HG03457 (cell line): Measurements from ENCODE around the gene KLHDC10.
"Not testable (repeated sequence)": the region's sequence is repeated elsewhere in the genome, so short reads cannot be mapped to it uniquely, and the experiment has no call there.

ENCODE experiments used
- ATAC-seq: cut with Tn5 transposase; IDR thresholded peaks from one replicate; pipeline ENCODE4 v1.9.1; 2021; ENCODE audit warnings: moderate number of reproducible peaks; ENCODE audit not compliant: unreplicated experiment

KLHDC10 gene

DNA sequence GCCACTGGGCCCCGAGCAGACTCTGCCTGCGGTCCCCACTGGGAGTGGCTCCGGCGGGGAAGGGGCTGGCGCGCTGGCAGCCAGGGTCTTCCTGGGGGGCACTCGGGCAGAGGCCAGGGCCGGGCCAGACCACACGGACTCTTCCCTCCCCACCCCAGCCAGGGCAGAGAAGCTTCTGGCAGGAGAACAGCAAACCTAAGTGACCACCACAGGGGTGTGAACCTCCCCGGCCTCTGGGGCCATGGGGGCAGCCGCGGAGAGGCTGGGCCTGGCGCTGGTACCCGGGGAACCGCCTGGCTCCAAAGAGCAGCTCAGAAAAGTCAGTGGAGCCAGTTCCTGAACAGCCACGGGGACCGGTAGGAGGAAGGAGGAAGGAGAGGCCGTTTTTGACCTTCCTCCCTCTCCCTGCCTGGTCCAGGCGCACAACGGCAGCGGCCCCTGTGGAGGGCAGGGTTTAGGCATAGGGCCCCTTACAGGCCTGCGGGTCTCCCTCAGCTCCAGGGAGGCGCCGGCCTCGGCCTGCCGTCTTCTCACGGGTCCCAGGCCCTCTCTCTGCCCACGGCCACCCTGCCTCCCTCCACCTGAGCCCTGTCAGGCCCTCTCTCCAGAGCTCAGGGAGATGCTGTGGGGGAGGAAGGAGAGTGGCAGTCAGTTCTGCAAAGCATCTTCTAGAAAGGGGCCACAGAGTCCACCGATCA lies 83.0 kb downstream of the KLHDC10 start:
- ATAC-seq, result no peak

DNA sequence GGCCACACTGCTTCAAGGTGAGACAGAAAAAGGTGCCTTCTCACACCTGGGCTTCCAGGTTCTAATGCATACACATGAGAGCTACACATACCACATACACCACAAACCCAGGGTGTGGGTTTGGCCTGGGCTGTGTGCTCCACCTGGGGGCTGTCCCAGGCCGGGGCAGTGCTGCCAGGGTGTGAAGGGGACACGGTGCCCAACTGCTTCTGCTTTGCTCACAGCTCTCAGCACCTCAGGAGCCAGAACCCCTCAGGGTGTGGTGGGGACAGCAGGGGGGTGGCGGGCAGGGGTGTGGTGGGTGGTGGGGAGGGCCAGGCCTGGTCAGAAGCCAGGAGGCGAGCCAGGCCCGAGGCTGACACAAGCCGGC lies 83.8 kb downstream of the KLHDC10 start:
- ATAC-seq, result no peak

DNA sequence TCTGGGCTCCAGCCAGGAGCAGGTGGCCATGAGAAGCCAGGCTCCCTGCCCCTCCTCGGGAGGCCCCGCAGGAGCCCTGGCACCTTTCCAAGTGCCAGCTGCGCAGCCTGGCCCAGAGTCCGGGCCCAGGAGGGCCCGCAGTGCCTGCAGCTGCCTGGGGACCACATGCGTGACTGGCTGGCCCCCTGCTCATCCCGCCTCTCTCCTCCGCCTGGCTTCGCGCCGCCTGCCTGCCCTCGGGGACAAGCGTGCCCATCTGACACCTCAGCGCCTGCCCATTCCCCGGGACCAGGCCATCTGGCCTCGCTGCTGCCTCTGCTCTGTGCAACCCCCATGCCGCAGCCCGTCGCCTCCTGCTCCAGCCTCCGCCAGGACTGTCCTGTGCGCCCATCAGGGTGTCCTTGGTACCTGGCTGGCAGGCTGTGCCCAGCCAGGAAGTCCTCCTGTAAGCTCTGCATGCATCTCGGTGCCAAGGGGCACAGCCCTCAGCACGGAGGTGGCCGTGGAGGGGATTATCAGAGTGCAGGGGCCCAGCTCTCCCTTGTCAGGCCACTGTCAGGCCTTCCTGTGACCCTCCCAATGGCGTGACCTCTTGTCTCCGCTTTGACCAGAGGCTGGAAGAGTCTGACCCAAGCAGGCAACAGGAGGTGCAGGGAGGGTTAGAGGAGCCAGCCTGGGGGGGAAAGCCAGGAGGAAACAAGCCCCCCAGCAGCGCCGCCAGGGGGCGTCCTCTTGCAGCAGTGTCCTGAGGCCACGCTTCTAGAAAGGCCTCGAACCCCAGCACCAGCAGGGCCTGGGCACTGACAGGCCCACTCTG lies 84.4 kb downstream of the KLHDC10 start:
- ATAC-seq, result no peak

DNA sequence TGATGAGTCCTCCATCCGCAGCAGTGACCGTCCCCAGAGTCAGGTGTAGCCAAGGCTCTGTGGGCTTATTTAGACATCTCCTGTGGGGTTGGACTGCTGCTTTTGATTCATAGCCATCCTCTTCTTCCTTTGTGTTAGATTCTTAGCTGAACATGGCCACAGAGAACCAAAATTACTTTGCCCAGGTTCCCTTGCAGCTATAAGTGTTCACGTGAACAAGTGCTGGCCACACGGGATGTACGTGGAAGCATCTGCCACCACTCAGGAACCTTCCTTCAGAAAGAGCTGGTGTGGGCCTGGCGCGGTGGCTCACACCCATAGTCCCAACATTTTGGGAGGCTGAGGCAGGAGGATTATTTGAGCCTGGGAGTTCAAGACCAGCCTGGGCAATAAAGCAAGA lies 85.8 kb downstream of the KLHDC10 start:
- no peak for ATAC-seq

DNA sequence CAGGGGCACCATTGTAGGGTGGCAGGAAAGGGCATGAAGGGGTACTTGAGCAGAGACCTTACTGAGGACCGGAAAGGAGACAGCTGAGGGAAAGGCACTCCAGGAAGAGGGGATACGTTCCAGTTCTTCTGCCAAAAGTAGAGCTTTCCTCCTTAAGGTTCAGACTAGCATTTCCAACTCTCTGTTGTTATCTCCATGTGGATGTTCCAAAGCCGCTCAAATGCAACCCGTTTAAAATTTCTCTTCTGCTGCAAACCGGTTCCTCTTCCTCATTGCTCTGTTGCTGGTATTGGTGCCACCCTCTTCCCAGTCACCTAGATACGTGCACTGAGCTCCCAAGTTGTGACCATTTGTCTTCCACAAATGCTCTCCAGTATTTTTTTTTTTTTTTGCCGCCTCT lies 87.4 kb downstream of the KLHDC10 start:
- no peak for ATAC-seq

DNA sequence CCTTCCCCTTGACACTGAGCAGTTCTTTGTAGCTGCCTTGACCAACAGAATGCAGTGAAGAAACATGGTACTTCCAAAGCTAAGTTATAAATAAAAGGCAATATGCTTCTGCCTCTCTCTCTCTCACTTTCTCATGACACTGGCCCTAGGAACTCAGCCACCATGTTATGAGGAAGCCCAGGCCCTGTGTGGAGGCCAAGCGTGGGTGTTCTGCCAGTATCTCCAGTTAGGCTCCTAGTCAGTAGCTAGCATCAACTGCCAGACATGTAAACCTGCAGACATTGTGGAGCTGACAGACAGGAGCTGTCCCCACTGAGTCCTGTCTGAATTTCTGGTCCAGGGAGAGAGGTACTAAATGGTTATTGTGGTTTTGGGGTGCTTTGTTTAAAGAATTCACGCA lies 89.7 kb downstream of the KLHDC10 start:
- no peak for ATAC-seq

DNA sequence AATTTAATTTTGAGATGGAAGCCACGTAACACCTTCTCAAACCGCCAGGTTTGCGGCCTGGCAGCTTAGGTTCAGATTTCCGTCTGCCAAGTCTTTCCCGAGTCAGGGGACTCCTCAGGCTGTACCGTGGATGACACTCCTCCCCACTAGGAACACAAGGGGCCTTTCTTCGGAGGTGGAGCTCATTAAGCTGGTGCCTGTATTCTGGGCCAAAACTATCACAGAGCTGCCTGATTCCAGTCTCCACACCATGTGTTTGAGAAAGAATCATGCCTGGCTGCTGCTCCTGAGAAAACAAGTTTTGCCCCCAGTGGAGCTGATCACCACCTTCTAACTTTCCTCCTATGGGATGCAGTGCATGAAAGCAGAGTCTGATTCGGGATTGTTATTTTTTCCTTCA lies 90.1 kb downstream of the KLHDC10 start:
- ATAC-seq, result no peak

DNA sequence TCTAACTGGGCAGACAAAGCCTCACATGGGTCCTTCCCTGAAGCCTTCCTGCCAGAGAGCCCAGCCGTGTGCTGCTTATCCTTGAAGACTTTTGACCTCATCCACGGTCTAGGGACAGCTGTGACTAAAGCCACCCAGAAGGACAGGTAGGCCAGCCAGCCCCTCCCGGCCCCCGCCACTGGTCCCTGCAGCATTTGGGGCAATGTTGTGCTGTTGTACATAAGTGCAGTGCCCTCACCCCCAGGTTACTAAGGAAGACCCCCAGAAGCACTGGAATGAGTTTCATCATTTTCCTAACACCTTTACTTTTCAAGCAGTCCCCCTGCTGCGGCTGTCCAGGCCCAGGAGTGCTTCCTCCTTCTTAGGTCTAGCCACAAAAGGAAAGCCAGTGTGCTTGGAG lies 91.9 kb downstream of the KLHDC10 start:
- no peak for ATAC-seq

DNA sequence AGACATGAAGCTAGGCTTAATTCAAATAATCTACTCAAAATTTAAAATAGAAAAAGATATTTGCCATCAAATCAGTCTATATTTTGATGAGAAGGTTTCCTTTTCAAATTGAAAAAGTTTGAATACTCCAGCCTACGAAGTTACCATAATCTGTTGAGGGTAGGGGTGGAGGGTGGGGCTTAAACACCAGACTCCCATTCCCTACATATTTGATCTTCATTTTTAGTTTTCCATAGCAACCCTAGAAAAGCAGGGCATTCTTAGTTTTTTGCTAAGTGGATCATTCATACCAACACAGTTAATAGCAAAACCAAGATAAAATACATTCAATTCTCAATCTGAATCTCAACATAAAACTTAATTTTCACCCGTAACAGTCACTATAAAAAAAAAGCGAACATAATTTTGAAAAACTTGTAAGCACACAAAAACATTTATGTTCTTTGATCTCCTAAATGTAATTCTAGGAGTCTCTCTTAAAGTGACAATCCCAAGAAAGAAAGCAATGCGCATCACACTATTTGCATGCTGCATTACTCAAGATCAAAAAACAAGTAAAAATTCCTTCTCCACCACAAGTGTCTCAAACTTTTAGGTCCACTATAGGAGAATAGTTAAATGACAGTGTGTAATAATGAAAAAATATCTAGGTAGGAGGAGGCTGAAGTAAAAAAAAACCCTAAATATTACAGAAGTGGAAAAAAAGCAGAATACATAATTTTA lies 104.1 kb downstream of the KLHDC10 start:
- no peak for ATAC-seq

DNA sequence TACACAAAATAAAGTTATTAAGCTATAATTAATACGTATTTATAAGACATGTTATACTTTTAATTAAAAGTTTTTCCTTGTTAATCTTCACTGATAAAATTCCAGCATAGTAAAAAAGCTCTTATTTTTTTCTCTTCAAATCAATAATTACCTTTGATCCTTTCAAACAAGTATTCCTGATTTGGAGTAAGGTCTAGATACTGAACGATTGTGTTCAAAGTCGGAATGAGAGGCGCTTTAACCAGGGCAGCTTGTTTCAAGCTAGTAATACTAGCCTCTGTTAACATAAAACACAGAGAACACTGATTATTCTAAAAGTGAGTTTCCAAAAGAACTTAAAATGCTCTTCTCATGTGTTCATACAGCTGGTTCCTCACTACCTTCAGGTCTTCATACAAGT lies 107.9 kb downstream of the KLHDC10 start:
- no peak for ATAC-seq

DNA sequence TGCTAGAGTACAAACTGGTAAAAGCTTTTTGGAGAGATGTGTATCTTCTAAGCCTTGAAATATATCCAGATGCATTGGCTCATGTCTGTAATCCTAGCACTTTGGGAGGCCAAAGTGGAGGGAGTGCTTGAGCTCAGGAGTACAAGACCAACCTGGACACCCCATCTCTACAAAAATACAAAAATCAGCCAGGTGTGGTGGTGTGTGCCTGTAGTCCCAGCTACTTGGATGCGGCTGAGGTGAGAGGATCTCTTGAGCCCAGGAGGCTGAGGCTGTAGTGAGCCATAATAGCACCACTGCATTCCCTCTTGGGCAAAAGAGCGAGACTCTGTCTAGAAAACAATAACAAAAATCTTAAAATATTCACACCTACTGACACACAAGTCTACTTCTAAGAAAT lies 109.3 kb downstream of the KLHDC10 start:
- ATAC-seq, result no peak

DNA sequence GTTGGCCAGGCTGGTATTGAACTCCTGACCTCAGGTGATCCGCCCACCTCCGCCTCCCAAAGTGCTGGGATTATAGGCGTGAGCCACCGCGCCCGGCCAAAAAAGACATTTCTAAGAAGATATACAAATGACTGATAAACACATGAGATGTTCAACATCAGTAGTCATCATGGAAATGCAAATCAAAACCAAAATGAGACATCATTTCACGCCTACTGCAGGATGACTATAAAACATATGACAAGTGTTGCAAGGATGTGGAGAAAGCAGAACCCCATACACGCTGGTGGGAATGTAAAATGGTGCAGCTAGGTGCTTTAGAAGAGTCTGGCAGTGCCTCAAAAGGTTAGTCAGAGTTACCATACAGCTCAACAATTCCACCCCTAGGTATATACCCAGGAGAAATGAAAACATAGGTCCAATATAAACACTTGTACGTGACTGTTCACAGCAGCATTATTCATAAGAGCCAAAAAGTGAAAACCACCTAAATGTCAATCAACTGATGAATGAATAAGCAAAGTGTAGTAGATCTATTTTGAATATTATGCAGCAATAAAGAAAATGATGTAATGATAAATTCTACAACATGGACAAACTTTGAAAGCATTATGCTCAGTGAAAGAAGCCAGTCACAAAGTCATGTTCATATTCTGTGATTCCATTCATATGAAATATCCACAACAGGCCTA lies 110.4 kb downstream of the KLHDC10 start:
- ATAC-seq, result no peak

DNA sequence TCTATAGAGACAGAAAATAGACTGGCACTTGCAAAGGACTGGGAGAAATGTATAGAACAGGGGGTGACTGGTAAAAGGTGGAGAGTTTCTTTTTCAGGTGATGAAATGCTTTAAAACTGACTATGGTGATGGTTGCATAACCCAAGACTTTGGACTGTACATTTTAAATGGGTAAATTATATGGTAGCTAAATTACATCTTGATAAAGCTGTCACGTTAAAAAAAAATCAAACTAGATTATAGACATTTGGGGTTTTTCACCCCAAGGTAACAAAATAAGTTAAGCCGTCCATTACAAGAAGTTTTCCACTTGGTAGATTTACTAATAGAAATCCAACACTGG lies 110.9 kb downstream of the KLHDC10 start:
- no peak for ATAC-seq

DNA sequence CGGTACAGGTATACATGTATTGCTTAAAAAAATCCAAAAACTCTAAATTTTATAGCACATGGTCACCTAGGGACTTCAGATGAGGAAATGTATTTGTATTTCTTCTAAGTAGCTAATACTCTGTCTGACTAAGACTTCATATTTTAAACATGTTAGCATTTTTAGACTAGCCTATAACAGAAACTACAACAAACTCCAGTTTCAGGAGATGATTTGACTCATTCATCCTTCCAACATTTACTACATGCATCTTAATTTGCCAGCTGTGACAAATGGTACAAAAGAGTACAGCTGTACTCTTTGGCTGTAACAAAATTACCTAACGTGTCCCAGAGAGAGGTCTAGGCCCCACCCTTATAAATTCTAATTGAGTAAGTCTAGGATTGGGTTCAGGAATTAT lies 112.7 kb downstream of the KLHDC10 start:
- ATAC-seq, result peak; percentile 54

DNA sequence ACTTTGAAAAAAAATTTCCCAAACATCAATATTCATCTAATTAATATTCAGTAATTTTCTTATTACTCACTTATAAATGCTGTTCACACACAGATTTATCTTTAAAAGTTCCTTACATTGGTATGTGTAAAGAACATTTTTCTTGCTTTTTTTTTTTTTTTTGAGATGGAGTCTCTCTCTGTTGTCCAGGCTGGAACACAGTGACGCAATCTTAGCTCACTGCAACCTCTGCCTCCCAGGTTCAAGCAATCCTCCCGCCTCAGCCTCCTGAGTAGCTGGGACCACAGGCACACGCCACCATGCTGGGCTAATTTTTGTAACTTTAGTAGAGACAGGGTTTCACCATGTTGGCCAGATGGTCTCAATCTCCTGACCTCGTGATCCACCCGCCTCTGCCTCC lies 114.0 kb downstream of the KLHDC10 start:
- not testable (repeated sequence) for ATAC-seq
